Measurements from ENCODE around the gene IL2RA.
"Not testable (repeated sequence)": the region's sequence is repeated elsewhere in the genome, so short reads cannot be mapped to it uniquely, and the experiment has no call there.

The IL2RA gene

GRCh38 chr10:5976512-5977470, 85.4 kb downstream of the IL2RA start:
- peak; percentile 49 for DNase-seq

- no peak for DNase-seq
Measured at GRCh38 chr10:5975641-5976473, 86.3 kb downstream of the IL2RA start.

- no peak for DNase-seq
Measured at GRCh38 chr10:5973069-5973468, 89.1 kb downstream of the IL2RA start.

DNA sequence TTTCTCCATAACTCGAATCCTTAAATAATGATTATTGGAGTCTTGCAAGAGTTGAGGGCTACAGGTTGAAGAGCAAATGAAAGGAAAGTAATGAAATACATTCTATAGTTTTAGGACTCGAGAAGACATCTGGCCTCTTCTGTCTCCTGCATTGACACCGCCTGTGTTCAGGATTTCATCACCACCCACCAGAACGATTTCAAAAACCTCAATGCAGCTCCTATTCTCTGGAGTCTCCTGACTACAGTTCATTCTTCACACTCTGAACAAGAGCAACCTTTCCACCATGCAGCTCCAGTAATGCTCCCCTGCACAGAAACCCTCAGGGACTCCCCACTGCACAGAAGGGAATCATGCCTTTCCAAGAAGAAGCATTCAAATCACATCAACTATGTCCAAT, 90.3 kb downstream of the IL2RA start:
- DNase-seq, result no peak

DNA sequence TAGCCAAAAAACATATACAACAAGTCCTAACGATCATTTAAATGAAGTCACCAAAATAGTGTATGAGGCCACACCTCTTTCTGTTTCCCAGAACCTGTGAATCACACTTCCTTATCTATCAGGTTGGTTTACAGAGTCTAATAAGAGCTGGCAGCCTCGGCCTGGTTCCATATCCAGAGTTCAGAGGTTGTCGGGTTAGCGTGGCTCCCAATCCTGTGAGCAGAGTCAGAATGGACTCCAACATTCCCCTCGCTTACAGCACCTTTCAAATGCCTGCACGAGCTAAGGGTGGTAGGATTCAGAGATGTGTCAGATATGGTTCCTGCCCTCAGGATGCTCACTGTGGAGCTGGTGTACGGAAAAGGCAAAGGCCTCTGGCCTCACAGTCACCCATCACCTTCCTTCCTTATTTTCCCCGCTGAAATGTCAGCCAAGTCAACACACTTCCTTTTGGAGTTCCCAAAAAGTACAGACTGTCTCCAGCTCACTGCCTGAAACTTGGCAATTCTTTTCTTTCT, 90.8 kb downstream of the IL2RA start:
- no peak for DNase-seq

GRCh38 chr10:5970527-5970926, 91.6 kb downstream of the IL2RA start:
- no peak for DNase-seq

GRCh38 chr10:5970066-5970465, 92.1 kb downstream of the IL2RA start:
- DNase-seq, result no peak

GRCh38 chr10:5968681-5969453, 93.3 kb downstream of the IL2RA start:
- no peak for DNase-seq

DNA sequence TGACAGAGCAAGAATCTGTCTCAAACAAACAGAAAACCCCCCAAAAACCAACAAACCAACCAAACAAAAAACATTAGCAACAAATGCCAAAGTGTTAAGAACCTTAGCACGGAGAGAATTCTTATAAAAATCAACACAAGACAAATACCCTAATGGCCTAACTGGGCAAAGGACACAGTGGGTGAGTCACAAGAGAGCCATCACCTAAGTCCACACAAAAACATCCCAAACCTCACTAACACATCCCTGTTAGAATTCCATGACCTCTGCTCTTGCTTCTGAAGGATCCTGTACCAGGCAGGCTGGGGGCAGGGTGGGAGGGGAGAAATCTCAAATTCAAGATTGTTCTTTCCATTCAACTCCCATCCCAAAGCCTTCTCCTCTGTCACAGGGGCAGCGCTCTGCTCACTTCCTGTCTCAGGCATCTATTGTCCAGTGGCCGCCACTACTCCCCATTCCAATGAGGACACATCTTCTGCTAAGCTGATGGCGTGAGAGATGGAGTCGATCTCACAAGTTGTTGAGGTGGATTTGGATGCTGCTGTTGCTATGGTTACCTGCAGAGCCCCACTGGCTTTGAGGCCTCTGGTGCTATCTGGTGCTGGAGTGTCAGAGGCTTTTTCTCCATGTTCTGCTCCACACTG, 94.0 kb downstream of the IL2RA start:
- DNase-seq, result no peak

GRCh38 chr10:5965266-5965665, 96.9 kb downstream of the IL2RA start:
- DNase-seq, result no peak

DNA sequence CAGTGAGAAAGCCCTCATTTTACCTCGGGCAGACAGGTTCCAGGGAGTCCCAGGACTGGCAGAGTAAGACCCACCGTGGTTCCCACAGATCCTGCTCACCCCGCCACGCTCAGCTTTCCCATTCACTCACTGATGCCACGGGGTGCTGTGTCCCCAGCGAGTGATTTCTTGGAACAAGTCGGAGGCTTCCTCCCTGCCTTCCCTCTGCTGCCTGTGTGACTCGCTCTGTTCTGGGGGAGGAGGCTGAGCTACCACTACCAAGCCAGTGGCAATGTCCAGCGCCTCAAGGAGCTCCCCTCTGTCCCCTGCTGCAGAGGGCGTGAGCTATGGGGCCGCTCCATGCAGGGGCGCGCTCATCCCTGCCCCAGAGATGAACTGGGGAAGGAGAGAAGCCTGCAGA, 97.4 kb downstream of the IL2RA start:
- no peak for DNase-seq

- no peak for DNase-seq
Measured at GRCh38 chr10:5963591-5963990, 98.6 kb downstream of the IL2RA start.

- DNase-seq, result no peak
Measured at GRCh38 chr10:5963071-5963470, 99.1 kb downstream of the IL2RA start.

- DNase-seq, result not testable (repeated sequence)
Measured at GRCh38 chr10:5962358-5962940, 99.7 kb downstream of the IL2RA start.

- DNase-seq, result no peak
Measured at GRCh38 chr10:5961405-5962100, 100.6 kb downstream of the IL2RA start.

DNA sequence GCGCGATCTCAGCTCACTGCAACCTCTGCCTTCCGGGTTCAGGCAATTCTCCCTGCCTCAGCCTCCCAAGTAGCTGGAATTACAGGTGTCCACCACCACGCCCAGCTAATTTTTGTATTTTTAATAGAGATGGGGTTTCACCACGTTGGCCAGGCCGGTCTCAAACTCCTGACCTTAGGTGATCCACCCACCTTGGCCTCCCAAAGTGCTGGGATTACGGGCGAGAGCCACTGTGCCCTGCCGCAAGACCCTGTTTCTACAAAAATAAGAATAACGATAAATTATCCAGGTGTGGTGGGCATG, 101.2 kb downstream of the IL2RA start:
- not testable (repeated sequence) for DNase-seq
